Esophagus muscularis mucosa (tissue), 3 donors: Measurements from ENCODE around the gene UST.

Source experiments
- CTCF ChIP-seq, 3 experiments: fragments of 200-600 bp in 2 of 3; fragments of 450-650 bp in 1 of 3; sonication (generic) in 2 of 3; IDR thresholded peaks; one replicate each; pipeline ENCODE4 v1.5.1; 2017 to 2019; ENCODE audit warnings: antibody characterized with exemption in 3 of 3, mild to moderate bottlenecking in 2 of 3, moderate library complexity in 1 of 3
- POLR2AphosphoS5 ChIP-seq, 2 donors: sonication (generic); formaldehyde crosslinking; IDR thresholded peaks; one replicate each; pipeline ENCODE4 v1.6.1; 2017; ENCODE audit warnings: antibody characterized with exemption in 2 of 2

DNA sequence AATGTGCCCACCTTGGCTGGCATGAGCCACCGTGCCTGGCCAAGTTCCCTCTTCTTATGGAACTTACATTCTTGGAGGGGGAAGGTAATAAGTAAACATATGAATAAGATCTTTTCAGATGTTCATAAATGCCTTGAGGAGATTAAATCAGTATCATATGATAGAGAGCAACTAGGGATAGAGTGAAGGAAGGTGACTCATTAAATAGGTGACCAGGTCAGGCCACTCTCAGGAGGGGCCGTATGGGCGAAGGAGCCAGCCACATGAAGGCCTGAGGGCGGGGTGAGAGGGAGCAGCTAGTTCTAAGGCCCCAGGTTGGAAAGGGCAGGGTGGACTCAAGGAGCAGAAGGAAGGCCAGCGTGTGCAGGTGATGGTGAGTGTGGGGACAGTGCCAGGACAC is 91.1 kb downstream of the UST start:
- TF ChIP-seq POLR2AphosphoS5 (IDR thresholded peaks at IDR 0.05), result no peak
- no peak for TF ChIP-seq CTCF (IDR thresholded peaks at IDR 0.05)
